Measurements from ENCODE around the gene RBM39.
A peak's percentile ranks its signal among the peaks of the same experiment; 100 is the strongest.

DNA sequence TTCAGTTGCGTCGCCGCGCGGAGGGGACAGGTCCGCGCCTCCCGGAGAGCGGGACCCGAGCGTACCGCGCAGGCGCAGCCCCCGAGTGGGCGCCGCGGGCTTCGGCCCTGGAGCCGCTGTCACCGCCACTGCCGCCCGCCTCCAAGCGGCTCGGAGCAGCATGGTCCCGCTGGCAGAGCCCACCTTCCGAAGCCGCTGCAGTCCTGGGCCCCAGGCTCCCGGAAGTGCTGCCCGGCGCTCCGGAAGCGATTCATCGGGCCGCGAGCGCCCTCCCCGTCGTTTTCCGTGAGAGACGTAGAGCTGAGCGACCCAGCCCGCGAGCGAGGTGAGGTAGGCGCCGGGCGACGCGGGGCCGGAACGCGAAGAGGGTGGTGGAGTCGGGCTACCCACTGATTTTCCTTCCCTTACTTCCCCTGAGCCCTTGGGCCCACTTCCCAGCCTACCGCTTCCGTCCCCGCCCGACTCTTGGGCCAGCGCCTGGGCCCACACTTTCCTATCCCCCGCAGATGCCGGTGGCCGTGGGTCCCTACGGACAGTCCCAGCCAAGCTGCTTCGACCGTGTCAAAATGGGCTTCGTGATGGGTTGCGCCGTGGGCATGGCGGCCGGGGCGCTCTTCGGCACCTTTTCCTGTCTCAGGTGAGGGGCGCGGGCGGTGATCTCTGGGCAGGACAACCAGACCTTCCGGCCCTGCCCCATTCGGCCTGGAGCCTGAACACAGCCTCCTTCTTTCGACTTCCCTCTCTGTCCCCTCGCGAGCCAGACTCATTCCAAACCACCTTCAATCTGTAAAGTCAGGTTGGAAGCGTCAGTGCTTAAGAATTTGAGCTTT lies 42.7 kb downstream of the RBM39 start, which contains the start of the genes NFS1 and ROMO1:
- TF ChIP-seq TAF1 (IDR thresholded peaks at IDR 0.05; ENCODE audit: borderline replicate concordance, low read depth, low read length), result peak; percentile 74
- TF ChIP-seq MXI1 (IDR thresholded peaks at IDR 0.05; ENCODE audit: low read depth, low read length), result peak; percentile 96
- TF ChIP-seq CTCF (IDR thresholded peaks at IDR 0.05), result peak; percentile 23
- TF ChIP-seq RCOR1 (IDR thresholded peaks at IDR 0.05; ENCODE audit: low read length), result no peak
- peak; percentile 80 for TF ChIP-seq CHD2 (IDR thresholded peaks at IDR 0.05; ENCODE audit: low read length, partially characterized antibody)
- peak; percentile 89 for TF ChIP-seq POLR2AphosphoS5 (IDR thresholded peaks at IDR 0.05; ENCODE audit: low read depth, low read length)
- TF ChIP-seq, protein P1, sequence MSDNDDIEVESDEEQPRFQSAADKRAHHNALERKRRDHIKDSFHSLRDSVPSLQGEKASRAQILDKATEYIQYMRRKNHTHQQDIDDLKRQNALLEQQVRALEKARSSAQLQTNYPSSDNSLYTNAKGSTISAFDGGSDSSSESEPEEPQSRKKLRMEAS (IDR thresholded peaks at IDR 0.05; ENCODE audit: low read depth), result no peak
- no peak for TF ChIP-seq PBX3 (IDR thresholded peaks at IDR 0.05)
- TF ChIP-seq SIN3A (IDR thresholded peaks at IDR 0.05; ENCODE audit: borderline replicate concordance, low read depth, low read length), result peak; percentile 87
- TF ChIP-seq NRF1 (IDR thresholded peaks at IDR 0.05; ENCODE audit: low read depth, low read length), result peak; percentile 39; the same call in 1 of the 2 replicates
- TF ChIP-seq EP300 (IDR thresholded peaks at IDR 0.05; ENCODE audit: borderline replicate concordance in 1 of 2, low read depth in 1 of 2, low read length in 1 of 2), result 0 out of 4 replicates have a peak, but pooled peaks of 1 of the 2 experiments have one; percentile 13

All from SK-N-SH (cell line).